ENCODE results near the gene HTR3E.
"Not testable (repeated sequence)": the region's sequence is repeated elsewhere in the genome, so short reads cannot be mapped to it uniquely, and the experiment has no call there.

The HTR3E gene, protein sequence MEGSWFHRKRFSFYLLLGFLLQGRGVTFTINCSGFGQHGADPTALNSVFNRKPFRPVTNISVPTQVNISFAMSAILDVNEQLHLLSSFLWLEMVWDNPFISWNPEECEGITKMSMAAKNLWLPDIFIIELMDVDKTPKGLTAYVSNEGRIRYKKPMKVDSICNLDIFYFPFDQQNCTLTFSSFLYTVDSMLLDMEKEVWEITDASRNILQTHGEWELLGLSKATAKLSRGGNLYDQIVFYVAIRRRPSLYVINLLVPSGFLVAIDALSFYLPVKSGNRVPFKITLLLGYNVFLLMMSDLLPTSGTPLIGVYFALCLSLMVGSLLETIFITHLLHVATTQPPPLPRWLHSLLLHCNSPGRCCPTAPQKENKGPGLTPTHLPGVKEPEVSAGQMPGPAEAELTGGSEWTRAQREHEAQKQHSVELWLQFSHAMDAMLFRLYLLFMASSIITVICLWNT

GRCh38 chr3:184096811-184097383, at the start of gene HTR3E:
Gene HTR3E, plus strand, starts transcription at chr3:184097064. Its CDS starts 466 bp downstream, at chr3:184097530.
- no peak for DNase-seq (ENCODE audit: low read depth, low spot score)

DNA sequence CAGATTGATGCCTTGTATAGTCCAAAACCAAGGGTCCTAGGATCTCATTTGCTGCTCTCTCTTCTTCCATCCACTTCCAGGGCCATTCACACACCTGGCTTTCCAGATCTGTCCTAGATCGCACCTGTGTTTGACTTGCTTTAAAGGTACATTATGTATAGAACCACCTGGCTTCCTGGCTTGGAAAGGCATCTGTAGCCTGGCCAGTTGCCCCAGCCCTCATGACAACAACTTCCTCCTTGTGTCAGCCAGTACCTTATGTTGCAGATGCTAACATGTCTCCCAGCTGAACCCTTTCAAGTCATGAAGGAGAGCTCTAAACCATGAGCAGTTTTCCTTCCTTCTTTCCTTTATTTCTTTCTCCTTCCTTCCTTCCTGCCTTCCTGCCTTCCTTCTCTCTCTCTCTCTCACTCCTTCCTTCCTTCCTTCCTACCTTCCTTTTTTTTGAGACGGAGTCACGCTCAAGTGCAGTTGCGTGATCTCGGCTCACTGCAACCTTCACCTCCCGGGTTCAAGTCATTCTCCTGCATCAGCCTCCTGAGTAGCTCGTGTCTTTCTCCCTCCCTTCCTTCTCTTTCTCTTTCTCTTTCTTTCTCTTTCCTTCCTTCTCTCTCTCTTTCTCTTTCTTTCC, 46.5 kb upstream of the HTR3E start:
- DNase-seq (ENCODE audit: low read depth, low spot score): no peak

- no peak for DNase-seq (ENCODE audit: low read depth, low spot score)
Measured at GRCh38 chr3:184052767-184053166, 44.1 kb upstream of the HTR3E start, which contains the start of gene HTR3C. Gene HTR3C, plus strand, starts transcription at chr3:184053047. Its CDS starts 34 bp downstream, at chr3:184053081.

DNA sequence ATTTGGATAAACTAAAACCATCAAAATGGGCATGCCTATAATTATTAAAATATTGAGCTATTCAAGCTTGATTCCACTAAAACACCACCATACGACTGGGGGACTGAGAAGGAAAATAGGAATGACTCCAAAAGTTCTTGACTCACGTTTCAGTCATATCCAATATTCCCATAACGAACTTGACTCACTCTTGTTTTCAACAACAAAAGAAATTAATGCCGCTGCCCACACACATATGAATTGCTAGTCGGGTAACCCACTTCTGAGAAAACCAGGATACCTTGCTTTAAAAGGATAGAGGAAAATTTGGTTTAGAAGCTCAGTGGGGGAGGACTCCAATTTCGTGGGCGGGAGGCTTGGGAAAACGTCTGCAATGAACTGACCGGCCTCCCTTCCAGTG, 38.8 kb upstream of the HTR3E start:
- no peak for DNase-seq (ENCODE audit: low read depth, low spot score)

- no peak for DNase-seq (ENCODE audit: low read depth, low spot score)
Measured at GRCh38 chr3:184059424-184059823, 37.4 kb upstream of the HTR3E start.

DNA sequence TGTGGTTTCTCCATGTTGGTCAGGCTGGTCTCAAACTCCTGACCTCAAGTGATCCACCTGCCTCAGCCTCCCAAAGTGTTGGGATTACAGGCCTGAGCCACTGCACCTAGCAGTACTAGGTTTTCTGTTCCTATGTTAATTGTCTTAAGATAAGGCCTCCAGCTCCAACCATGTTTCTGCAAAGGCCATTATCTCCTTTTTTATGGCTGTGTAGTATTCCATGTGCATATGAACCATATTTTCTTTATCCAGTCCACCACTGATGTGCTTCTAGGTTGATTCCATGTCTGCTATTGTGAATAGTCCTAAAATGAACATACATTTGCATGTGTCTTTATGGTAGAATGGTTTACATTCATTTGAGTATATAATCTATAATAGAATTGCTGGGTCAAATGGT, 34.2 kb upstream of the HTR3E start:
- DNase-seq (ENCODE audit: low read depth, low spot score): no peak

- DNase-seq (ENCODE audit: low read depth, low spot score): no peak
Measured at GRCh38 chr3:184066211-184066610, 30.7 kb upstream of the HTR3E start.

- no peak for DNase-seq (ENCODE audit: low read depth, low spot score)
Measured at GRCh38 chr3:184067573-184068055, 29.2 kb upstream of the HTR3E start.

- DNase-seq (ENCODE audit: low read depth, low spot score): no peak
Measured at GRCh38 chr3:184068344-184068743, 28.5 kb upstream of the HTR3E start.

DNA sequence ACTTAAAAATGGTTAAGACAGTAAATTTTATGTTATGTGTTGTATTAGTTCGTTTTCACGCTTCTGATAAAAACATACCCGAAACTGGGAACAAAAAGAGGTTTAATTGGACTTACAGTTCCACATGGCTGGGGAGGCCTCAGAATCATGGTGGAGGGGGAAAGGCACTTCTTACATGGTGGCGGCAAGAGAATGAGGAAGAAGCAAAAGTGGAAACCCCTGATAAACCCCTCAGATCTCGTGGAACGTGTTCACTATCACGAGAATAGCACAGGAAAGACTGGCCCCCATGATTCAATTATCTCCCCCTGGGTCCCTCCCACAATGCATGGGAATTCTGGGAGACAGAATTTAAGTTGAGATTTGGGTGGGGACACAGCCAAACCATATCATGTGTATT, 25.7 kb upstream of the HTR3E start:
- not testable (repeated sequence) for DNase-seq (ENCODE audit: low read depth, low spot score)

- DNase-seq (ENCODE audit: low read depth, low spot score): no peak
Measured at GRCh38 chr3:184073621-184074020, 23.2 kb upstream of the HTR3E start.

GRCh38 chr3:184075901-184076300, 21.0 kb upstream of the HTR3E start:
- no peak for DNase-seq (ENCODE audit: low read depth, low spot score)

GRCh38 chr3:184077881-184078280, 19.0 kb upstream of the HTR3E start:
- DNase-seq (ENCODE audit: low read depth, low spot score): no peak

- DNase-seq (ENCODE audit: low read depth, low spot score): no peak
Measured at GRCh38 chr3:184078851-184079250, 18.0 kb upstream of the HTR3E start.

DNA sequence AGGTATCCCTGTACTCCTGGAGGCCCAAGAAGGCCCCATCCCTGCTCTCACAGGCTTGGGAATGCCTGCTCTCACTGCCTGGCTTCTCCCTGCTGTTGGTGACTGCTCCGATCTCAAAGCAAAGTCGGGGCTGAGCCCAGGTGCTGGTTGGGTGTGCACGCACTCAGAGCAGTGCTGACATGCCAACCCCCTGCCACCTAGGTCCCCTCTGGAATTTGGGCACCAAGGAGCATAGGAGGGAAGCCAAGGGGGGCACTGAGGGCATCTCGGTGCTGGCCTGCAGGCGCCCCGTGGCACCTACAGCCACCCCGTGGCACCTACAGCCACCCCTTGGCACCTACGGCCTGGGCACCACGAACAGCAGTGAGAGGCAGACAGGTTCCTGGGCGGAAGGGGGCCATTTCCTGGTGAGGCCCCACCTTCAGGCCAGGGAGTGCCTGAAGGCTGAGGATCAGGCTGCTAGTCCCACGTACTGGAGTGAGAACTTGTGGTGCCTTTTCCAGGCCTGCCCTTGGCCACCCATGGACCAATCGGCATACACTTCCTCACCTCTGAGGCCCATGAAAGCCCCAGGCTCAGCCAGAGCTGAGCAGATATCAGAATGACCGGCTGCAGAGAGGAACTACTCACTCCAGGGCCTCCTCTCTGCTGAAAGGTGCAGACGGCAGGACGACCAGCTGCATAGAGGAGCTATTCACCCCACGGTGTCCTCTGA, 15.6 kb upstream of the HTR3E start:
- DNase-seq (ENCODE audit: low read depth, low spot score): no peak

DNA sequence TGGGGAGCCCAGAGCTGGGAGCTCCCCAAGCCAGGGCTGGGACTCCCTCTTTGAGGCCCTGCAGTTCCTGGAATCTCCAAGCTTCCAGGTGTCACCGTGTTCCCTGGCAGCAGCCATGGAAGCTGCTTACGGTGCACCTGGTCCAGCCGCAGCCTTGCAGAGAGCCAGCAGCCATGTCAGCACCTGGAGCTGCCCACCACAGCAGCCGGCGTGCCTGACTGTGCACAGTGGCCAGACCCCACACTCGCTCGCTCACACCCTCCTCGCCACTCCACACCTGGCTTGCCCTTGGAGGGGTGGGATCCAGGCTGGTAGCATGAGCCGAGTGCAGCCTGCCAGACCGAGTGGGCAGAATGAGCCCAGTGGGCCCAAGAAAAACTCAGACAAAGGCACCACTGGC, 14.8 kb upstream of the HTR3E start:
- DNase-seq (ENCODE audit: low read depth, low spot score): no peak

DNA sequence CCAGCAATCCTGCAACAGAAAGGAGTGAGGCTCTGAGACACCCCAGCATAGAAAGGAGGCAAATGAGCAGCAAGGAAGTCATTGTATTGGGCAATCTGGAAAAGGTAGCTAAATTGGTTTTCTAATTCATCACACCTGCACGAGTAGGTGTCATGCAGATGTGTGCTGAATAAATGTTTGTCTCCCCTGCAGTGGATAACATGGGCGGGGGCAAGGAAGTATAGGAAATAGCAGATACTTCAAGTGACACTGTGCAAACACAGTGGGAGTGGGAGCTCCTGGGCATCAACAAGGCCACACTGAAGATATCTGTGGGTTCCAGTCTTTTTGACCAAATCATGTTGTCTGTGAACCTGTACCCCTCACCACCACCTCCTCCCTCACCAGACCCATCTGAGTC, 14.4 kb upstream of the HTR3E start:
- no peak for DNase-seq (ENCODE audit: low read depth, low spot score)

GRCh38 chr3:184085389-184085852, 11.4 kb upstream of the HTR3E start:
- DNase-seq (ENCODE audit: low read depth, low spot score): no peak

- DNase-seq (ENCODE audit: low read depth, low spot score): no peak
Measured at GRCh38 chr3:184092199-184092598, 4.7 kb upstream of the HTR3E start.

- DNase-seq (ENCODE audit: low read depth, low spot score): no peak
Measured at GRCh38 chr3:184097556-184097955, 692 bp downstream of the HTR3E start.

DNA sequence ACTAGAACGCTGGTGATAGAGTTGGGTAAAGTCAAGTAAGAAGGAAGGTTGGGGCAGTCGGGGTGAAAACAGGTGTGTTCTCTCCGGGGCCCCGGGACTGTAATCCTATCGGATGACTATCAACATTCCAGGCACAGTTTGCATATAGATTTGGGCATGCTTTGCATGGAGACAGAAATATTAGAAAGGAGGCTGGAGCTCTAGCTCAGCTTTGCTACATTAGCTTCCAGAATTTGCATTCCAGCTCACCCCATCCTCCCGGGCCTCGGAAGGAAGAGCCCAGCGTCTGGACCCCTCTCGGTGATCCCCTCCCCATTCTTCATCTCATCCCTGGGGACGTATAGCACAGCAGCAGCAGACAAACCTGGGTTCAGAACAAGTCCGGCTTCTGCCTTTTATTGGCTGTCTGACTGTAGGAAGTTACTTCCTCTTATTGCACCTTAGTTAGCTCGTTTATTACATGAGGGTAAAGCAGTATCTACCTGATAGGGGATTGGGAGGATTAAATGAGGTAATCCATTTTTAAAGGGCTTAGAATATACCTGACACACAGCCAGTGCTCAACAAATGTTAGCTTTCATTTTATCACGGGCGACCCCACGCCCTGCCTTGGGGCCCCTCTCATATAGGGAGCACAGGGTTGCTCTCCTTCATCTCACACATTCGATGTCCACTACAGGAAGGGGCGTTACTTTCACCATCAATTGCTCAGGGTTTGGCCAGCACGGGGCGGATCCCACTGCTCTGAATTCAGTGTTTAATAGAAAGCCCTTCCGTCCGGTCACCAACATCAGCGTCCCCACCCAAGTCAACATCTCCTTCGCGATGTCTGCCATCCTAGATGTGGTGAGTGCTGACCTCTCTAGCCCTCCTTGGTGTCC, 3.2 kb downstream of the HTR3E start:
- no peak for DNase-seq (ENCODE audit: low read depth, low spot score)
